Aorta (tissue), 5 donors: ENCODE data around the gene ACOT7. TPM values are rescaled to one million over a fixed set of nuclear protein-coding genes. Genes with fewer than 3 reads are reported as not detected.
A peak's percentile ranks its signal among the peaks of the same experiment; 100 is the strongest.
"Not testable (repeated sequence)": the region's sequence is repeated elsewhere in the genome, so short reads cannot be mapped to it uniquely, and the experiment has no call there.

ENCODE experiments used
- ATAC-seq: fragments of 200-7000 bp; cut with Tn5 transposase; one replicate; pipeline ENCODE4 v1.9.1; 2022; ENCODE audit warnings: moderate library complexity; ENCODE audit not compliant: low FRiP score
- DNase-seq, 2 donors: peaks; one replicate each; pipeline ENCODE4 v3.0.0-alpha.2; 2020
- H3K27ac ChIP-seq, 2 donors: one replicate each; pipeline ENCODE4 v1.5.1; 2013; ENCODE audit warnings: low read length in 2 of 2, mild to moderate bottlenecking in 2 of 2, moderate library complexity in 2 of 2, control low read depth in 1 of 2, inconsistent platforms in 1 of 2, low read depth in 1 of 2
- H3K27me3 ChIP-seq, 2 donors: one replicate each; pipeline ENCODE4 v1.6.1; 2013; ENCODE audit warnings: control low read depth in 1 of 2, low read length in 1 of 2, mild to moderate bottlenecking in 1 of 2, moderate library complexity in 1 of 2; ENCODE audit not compliant: insufficient read depth in 2 of 2, control insufficient read depth in 1 of 2
- H3K36me3 ChIP-seq, 2 donors: one replicate each; pipeline ENCODE4 v1.6.1; 2013; ENCODE audit warnings: control low read depth in 1 of 2, low read length in 1 of 2, mild to moderate bottlenecking in 1 of 2; ENCODE audit not compliant: insufficient read depth in 2 of 2, control insufficient read depth in 1 of 2
- H3K4me1 ChIP-seq, 2 donors: one replicate each; pipeline ENCODE4 v1.6.1; 2013; ENCODE audit warnings: low read length in 2 of 2, control low read depth in 1 of 2, mild to moderate bottlenecking in 1 of 2, moderate library complexity in 1 of 2; ENCODE audit not compliant: insufficient read depth in 2 of 2, control insufficient read depth in 1 of 2
- H3K4me3 ChIP-seq, 2 donors: one replicate each; pipeline ENCODE4 v1.5.1; 2013; ENCODE audit warnings: low read length in 2 of 2, control low read depth in 1 of 2, mild to moderate bottlenecking in 1 of 2
- H3K9me3 ChIP-seq: one replicate; pipeline ENCODE4 v1.6.1; 2013; ENCODE audit warnings: mild to moderate bottlenecking, low read length; ENCODE audit not compliant: control insufficient read depth
- WGBS, 2 donors: extraction: QIAGEN DNeasy Blood & Tissue Kit; methylation state at CpG; one replicate each; pipeline ENCODE4 v1.1.7; 2013; 5-methylcytosine and 5-hydroxymethylcytosine counted together
- intact Hi-C, 2 donors: fragments of 100-400 bp; cut with DNase I; formaldehyde crosslinking; loops; one replicate each; pipeline versions ENCODE4 v1.14.2 to v1.15.0; 2022
- polyA plus RNA-seq, 2 donors: library from polyadenylated mRNA; stranded (reverse); fragments of 200-250 nt; gene quantifications; one replicate each; pipeline ENCODE4 v1.2.3, GENCODE V29; 2013
- total RNA-seq, 2 donors: library from RNA; stranded (reverse); fragmentation: NEBNext Ultra II Directional; extraction: Animal tissue kit (Norgen Biotek cat#: 25700); gene quantifications; one replicate each; pipeline ENCODE4 v1.2.1, GENCODE V29; 2021
- donor health status: healthy with polysubstance abuse.
- donor health status: Bipolar disorder and iron deficiency.
- donor health status: DM: no; HTN: no; CAD: no.
- donor health status: DM: no; HTN: no; CAD: no.
- donor health status: DM: yes; HTN: yes; CAD: no.

The ACOT7 gene
- total and polyA plus RNA-seq, 4 donors: 12.5 to 22.6 (median 17.6) TPM

GRCh38 chr1:6378096-6378746 lies 15.3 kb downstream of the ACOT7 start:
- Histone ChIP-seq H3K27me3 (no peaks in the 10 kb centered on the region), H3K9me3 (no peaks in the 10 kb centered on the region), H3K4me1 (no peaks in the 10 kb centered on the region), H3K4me3 (no peak overlapping the region), H3K27ac (no peak overlapping the region), H3K36me3 (no peaks in the 10 kb centered on the region)
- ATAC-seq: no peak
- WGBS, 2 donors: 56 to 60% methylated on average over 12 of the region's 12 CpGs
- intact Hi-C loops: no loop called here
- no peak for DNase-seq

- Histone ChIP-seq H3K4me3 (no peak overlapping the region), H3K9me3 (no peaks in the 10 kb centered on the region), H3K4me1 (no peaks in the 10 kb centered on the region), H3K36me3 (no peaks in the 10 kb centered on the region), H3K27ac (no peak overlapping the region), H3K27me3 (no peaks in the 10 kb centered on the region)
- ATAC-seq (no peak), DNase-seq (no peak)
- 92 to 93% methylated on average over 8 of the region's 8 CpGs for WGBS, 2 donors
- intact Hi-C loops: no loop called here
Observed at GRCh38 chr1:6373961-6374720, 19.4 kb downstream of the ACOT7 start.

GRCh38 chr1:6372236-6372635 lies 21.3 kb downstream of the ACOT7 start:
- WGBS, 2 donors: 59 to 74% methylated on average over 7 of the region's 7 CpGs
- H3K27ac ChIP-seq, H3K4me1 ChIP-seq, H3K36me3 ChIP-seq, ATAC-seq, H3K27me3 ChIP-seq, H3K4me3 ChIP-seq, intact Hi-C loops, H3K9me3 ChIP-seq, DNase-seq: not testable (repeated sequence)

GRCh38 chr1:6370006-6370405 lies 23.6 kb downstream of the ACOT7 start:
- DNase-seq: no peak
- no peaks in the 10 kb centered on the region for H3K36me3 ChIP-seq
- 54 to 70% methylated on average over 4 of the region's 4 CpGs for WGBS, 2 donors
- H3K27me3 ChIP-seq: no peaks in the 10 kb centered on the region
- H3K27ac ChIP-seq: no peak overlapping the region
- ATAC-seq: no peak
- intact Hi-C loops: no loop called here
- H3K4me3 ChIP-seq: no peak overlapping the region
- no peaks in the 10 kb centered on the region for H3K9me3 ChIP-seq
- H3K4me1 ChIP-seq: no peaks in the 10 kb centered on the region

GRCh38 chr1:6367381-6368012 lies 26.1 kb downstream of the ACOT7 start:
- H3K4me3 ChIP-seq: no peak overlapping the region
- no peaks in the 10 kb centered on the region for H3K27me3 ChIP-seq
- ATAC-seq (peak; percentile 69), DNase-seq (peak in 1 of 2 donors; percentile 70)
- H3K27ac ChIP-seq: no peak overlapping the region
- no peaks in the 10 kb centered on the region for H3K36me3 ChIP-seq
- 25 to 35% methylated on average over 9 of the region's 9 CpGs for WGBS, 2 donors
- no peaks in the 10 kb centered on the region for H3K4me1 ChIP-seq
- intact Hi-C loops: no loop called here
- no peaks in the 10 kb centered on the region for H3K9me3 ChIP-seq

GRCh38 chr1:6365047-6365446 lies 28.5 kb downstream of the ACOT7 start:
- intact Hi-C loops: no loop called here
- Histone ChIP-seq H3K9me3 (no peaks in the 10 kb centered on the region), H3K4me3 (no peak overlapping the region), H3K27ac (no peak overlapping the region), H3K4me1 (no peaks in the 10 kb centered on the region), H3K27me3 (no peaks in the 10 kb centered on the region), H3K36me3 (no peaks in the 10 kb centered on the region)
- 91 to 94% methylated on average over 5 of the region's 5 CpGs for WGBS, 2 donors
- DNase-seq: no peak
- ATAC-seq: no peak

- not testable (repeated sequence) for ATAC-seq, H3K4me3 ChIP-seq, H3K4me1 ChIP-seq, H3K27ac ChIP-seq, H3K27me3 ChIP-seq, H3K36me3 ChIP-seq, H3K9me3 ChIP-seq
- WGBS, 2 donors: 37 to 39% methylated on average over 18 to 20 of the region's 20 CpGs
- intact Hi-C loops: loop anchor here (2.0 to 5.0 kb wide), 2 partner anchors 42 to 44 kb away; no protein-coding TSS in a partner anchor
- peak; percentile 78 to 85 for DNase-seq
Observed at GRCh38 chr1:6363085-6363884, 30.3 kb downstream of the ACOT7 start.

- intact Hi-C loops: loop anchor here in 1 of 2 donors (5.0 kb wide), 1 partner anchor 46 kb away; no protein-coding TSS in a partner anchor
- H3K27me3 ChIP-seq: no peaks in the 10 kb centered on the region
- 93 to 96% methylated on average over 13 of the region's 13 CpGs for WGBS, 2 donors
- H3K9me3 ChIP-seq: no peaks in the 10 kb centered on the region
- H3K27ac ChIP-seq: no peak overlapping the region
- H3K4me1 ChIP-seq: no peaks in the 10 kb centered on the region
- no peak overlapping the region for H3K4me3 ChIP-seq
- ATAC-seq (no peak), DNase-seq (no peak)
- H3K36me3 ChIP-seq: no peaks in the 10 kb centered on the region
Observed at GRCh38 chr1:6361124-6361775, 32.3 kb downstream of the ACOT7 start.
